ENCODE data around the gene CPED1. TPM values are rescaled to one million over a fixed set of nuclear protein-coding genes. Genes with fewer than 3 reads are reported as not detected.
"Not testable (repeated sequence)": the region's sequence is repeated elsewhere in the genome, so short reads cannot be mapped to it uniquely, and the experiment has no call there.

Gene CPED1
- total RNA-seq, 1 experiment from 2014 or later, result 0.44 TPM

GRCh38 chr7:121005058-121005457 is 16.5 kb downstream of the CPED1 start:
- H3K4me3 Mint-ChIP-seq; H3K9me3 Mint-ChIP-seq; POLR2A ChIA-PET; ATAC-seq; CTCF ChIA-PET; DNase-seq (ENCODE audit: low spot score); H3K27ac Mint-ChIP-seq; H3K27me3 Mint-ChIP-seq (ENCODE audit: low read depth); H3K36me3 Mint-ChIP-seq: not testable (repeated sequence)
- 0 out of 2 replicates have a peak, but pooled peaks have one; percentile 57 for TF ChIP-seq GTF2I (CRISPR knock-in tag; conservative IDR thresholded peaks at IDR 0.05)
- H3K4me1 Mint-ChIP-seq, result peaks cover 21% of the 10 kb centered on the region

- Mint-ChIP-seq H3K4me3 (no peak overlapping the region), H3K27ac (no peak overlapping the region)
Measured at GRCh38 chr7:121005996-121006584, 17.6 kb downstream of the CPED1 start.

DNA sequence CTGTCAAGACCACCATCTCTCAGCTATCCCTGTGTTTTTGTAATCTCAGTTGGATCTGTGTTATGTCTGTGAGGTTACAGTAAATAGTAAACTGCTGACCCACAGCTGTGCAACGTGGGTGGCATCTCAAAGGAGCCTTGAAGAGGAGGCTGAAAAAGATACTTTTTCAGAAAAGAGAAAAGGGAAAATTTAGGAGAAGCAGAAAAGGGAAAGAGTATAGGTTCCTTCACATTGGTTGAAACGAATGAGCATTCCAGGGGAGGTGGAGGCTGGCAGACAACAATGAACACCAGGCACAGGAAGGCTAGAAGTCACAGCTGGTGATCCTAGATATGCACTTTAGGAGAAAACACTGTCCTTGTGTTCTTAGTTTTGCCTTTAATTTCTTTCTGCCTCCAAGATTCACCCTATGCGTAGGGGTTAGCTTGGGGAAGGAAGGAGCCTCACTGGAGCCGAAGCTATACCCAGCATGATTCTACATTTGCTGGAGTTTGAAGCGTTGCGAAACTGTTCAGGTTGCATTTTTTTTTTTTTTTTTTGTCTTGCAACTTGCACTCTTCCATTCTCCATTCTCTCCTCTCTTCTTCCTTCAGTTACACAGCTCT is 18.3 kb downstream of the CPED1 start:
- Mint-ChIP-seq H3K27ac (no peak overlapping the region; the same call in 1 of the 2 replicates), H3K36me3 (no peaks in the 10 kb centered on the region), H3K4me1 (peaks cover 19% of the 10 kb centered on the region), H3K27me3 (ENCODE audit: low read depth) (no peaks in the 10 kb centered on the region), H3K9me3 (peaks cover 4% of the 10 kb centered on the region), H3K4me3 (no peak overlapping the region)
- CTCF ChIA-PET, result interaction anchor here (1.3 kb wide), 1 partner anchor 18 kb away, joined by 3 read pairs; the partner anchor contains the start of gene CPED1
- DNase-seq (ENCODE audit: low spot score), result no peak
- peak; percentile 50 for ATAC-seq
- POLR2A ChIA-PET, result no interaction called here
- TF ChIP-seq MAX (CRISPR knock-in tag; IDR thresholded peaks at IDR 0.05) (no peak), RELA (CRISPR knock-in tag; IDR thresholded peaks at IDR 0.05; ENCODE audit: borderline replicate concordance) (no peak), NR2C2 (CRISPR knock-in tag; IDR thresholded peaks at IDR 0.05) (no peak), SMAD4 (CRISPR knock-in tag; IDR thresholded peaks at IDR 0.05) (no peak)
- TF ChIP-seq, protein P1, sequence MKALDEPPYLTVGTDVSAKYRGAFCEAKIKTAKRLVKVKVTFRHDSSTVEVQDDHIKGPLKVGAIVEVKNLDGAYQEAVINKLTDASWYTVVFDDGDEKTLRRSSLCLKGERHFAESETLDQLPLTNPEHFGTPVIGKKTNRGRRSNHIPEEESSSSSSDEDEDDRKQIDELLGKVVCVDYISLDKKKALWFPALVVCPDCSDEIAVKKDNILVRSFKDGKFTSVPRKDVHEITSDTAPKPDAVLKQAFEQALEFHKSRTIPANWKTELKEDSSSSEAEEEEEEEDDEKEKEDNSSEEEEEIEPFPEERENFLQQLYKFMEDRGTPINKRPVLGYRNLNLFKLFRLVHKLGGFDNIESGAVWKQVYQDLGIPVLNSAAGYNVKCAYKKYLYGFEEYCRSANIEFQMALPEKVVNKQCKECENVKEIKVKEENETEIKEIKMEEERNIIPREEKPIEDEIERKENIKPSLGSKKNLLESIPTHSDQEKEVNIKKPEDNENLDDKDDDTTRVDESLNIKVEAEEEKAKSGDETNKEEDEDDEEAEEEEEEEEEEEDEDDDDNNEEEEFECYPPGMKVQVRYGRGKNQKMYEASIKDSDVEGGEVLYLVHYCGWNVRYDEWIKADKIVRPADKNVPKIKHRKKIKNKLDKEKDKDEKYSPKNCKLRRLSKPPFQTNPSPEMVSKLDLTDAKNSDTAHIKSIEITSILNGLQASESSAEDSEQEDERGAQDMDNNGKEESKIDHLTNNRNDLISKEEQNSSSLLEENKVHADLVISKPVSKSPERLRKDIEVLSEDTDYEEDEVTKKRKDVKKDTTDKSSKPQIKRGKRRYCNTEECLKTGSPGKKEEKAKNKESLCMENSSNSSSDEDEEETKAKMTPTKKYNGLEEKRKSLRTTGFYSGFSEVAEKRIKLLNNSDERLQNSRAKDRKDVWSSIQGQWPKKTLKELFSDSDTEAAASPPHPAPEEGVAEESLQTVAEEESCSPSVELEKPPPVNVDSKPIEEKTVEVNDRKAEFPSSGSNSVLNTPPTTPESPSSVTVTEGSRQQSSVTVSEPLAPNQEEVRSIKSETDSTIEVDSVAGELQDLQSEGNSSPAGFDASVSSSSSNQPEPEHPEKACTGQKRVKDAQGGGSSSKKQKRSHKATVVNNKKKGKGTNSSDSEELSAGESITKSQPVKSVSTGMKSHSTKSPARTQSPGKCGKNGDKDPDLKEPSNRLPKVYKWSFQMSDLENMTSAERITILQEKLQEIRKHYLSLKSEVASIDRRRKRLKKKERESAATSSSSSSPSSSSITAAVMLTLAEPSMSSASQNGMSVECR (CRISPR knock-in tag; IDR thresholded peaks at IDR 0.05; ENCODE audit: borderline replicate concordance), result no peak

More at GRCh38 chr7:121005996-121006584, 17.6 kb downstream of the CPED1 start:
- POLR2A ChIA-PET, result no interaction called here
- peaks cover 4% of the 10 kb centered on the region for H3K9me3 Mint-ChIP-seq
- peaks cover 19% of the 10 kb centered on the region for H3K4me1 Mint-ChIP-seq
- no peak for DNase-seq (ENCODE audit: low spot score)
- CTCF ChIA-PET, result interaction anchor here (1.3 kb wide), 1 partner anchor 18 kb away, joined by 3 read pairs; the partner anchor contains the start of gene CPED1
- no peak for ATAC-seq
- H3K36me3 Mint-ChIP-seq, result no peaks in the 10 kb centered on the region
- no peaks in the 10 kb centered on the region for H3K27me3 Mint-ChIP-seq (ENCODE audit: low read depth)
- no peak for TF ChIP-seq ZBTB21 (CRISPR knock-in tag; IDR thresholded peaks at IDR 0.05; ENCODE audit: borderline replicate concordance)
- no peak for TF ChIP-seq NR3C1 (CRISPR knock-in tag; conservative IDR thresholded peaks at IDR 0.05; ENCODE audit: low read depth)
- TF ChIP-seq, protein P1 (CRISPR knock-in tag; IDR thresholded peaks at IDR 0.05; ENCODE audit: borderline replicate concordance), result no peak
- TF ChIP-seq, protein P2, sequence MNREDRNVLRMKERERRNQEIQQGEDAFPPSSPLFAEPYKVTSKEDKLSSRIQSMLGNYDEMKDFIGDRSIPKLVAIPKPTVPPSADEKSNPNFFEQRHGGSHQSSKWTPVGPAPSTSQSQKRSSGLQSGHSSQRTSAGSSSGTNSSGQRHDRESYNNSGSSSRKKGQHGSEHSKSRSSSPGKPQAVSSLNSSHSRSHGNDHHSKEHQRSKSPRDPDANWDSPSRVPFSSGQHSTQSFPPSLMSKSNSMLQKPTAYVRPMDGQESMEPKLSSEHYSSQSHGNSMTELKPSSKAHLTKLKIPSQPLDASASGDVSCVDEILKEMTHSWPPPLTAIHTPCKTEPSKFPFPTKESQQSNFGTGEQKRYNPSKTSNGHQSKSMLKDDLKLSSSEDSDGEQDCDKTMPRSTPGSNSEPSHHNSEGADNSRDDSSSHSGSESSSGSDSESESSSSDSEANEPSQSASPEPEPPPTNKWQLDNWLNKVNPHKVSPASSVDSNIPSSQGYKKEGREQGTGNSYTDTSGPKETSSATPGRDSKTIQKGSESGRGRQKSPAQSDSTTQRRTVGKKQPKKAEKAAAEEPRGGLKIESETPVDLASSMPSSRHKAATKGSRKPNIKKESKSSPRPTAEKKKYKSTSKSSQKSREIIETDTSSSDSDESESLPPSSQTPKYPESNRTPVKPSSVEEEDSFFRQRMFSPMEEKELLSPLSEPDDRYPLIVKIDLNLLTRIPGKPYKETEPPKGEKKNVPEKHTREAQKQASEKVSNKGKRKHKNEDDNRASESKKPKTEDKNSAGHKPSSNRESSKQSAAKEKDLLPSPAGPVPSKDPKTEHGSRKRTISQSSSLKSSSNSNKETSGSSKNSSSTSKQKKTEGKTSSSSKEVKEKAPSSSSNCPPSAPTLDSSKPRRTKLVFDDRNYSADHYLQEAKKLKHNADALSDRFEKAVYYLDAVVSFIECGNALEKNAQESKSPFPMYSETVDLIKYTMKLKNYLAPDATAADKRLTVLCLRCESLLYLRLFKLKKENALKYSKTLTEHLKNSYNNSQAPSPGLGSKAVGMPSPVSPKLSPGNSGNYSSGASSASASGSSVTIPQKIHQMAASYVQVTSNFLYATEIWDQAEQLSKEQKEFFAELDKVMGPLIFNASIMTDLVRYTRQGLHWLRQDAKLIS (CRISPR knock-in tag; IDR thresholded peaks at IDR 0.05; ENCODE audit: borderline replicate concordance), result no peak

Measured in WTC11 (cell line).